ENCODE data around the gene BICD1. TPM values are rescaled to one million over a fixed set of nuclear protein-coding genes. Genes with fewer than 3 reads are reported as not detected.

BICD1 gene
- total RNA-seq, 1 donor from 2014 or later = 8.5 TPM

GRCh38 chr12:32322354-32322753 lies 215.7 kb downstream of the BICD1 start:
- no peaks in the 10 kb centered on the region for H3K9me3 ChIP-seq (replicated peaks)
- TF ChIP-seq, protein P1, sequence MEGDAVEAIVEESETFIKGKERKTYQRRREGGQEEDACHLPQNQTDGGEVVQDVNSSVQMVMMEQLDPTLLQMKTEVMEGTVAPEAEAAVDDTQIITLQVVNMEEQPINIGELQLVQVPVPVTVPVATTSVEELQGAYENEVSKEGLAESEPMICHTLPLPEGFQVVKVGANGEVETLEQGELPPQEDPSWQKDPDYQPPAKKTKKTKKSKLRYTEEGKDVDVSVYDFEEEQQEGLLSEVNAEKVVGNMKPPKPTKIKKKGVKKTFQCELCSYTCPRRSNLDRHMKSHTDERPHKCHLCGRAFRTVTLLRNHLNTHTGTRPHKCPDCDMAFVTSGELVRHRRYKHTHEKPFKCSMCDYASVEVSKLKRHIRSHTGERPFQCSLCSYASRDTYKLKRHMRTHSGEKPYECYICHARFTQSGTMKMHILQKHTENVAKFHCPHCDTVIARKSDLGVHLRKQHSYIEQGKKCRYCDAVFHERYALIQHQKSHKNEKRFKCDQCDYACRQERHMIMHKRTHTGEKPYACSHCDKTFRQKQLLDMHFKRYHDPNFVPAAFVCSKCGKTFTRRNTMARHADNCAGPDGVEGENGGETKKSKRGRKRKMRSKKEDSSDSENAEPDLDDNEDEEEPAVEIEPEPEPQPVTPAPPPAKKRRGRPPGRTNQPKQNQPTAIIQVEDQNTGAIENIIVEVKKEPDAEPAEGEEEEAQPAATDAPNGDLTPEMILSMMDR (IDR thresholded peaks at IDR 0.05; ENCODE audit: borderline replicate concordance) = no peak
- no peak overlapping the region for H3K4me3 ChIP-seq
- no peaks in the 10 kb centered on the region for H3K27me3 ChIP-seq (ENCODE audit: low read depth)
- H3K36me3 ChIP-seq = peaks cover under 1% of the 10 kb centered on the region
- DNase-seq = no peak
- intact Hi-C loops (cut with micrococcal nuclease) = no loop called here
- no peak overlapping the region for H3K27ac ChIP-seq (replicated peaks)
- H3K4me1 ChIP-seq = no peaks in the 10 kb centered on the region

DNA sequence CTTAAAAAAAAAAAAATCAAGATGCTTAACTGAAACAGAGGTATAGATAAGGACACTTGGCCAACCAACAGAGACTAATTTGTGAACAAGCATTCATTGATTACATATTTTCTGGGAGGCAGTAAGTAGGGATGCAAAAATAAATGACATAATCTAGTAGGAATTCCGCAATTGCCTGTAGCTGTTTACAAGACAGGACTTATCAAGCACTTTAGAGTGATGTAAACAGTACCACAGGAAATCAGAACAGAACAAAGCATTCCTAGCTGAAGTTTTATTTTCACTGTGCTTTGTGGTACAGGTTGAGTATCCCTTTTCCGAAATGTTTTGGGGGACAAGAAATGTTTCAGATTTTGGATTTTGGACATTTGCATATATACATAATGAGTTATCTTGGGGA lies 224.5 kb downstream of the BICD1 start:
- H3K9me3 ChIP-seq (replicated peaks) = no peaks in the 10 kb centered on the region
- H3K4me1 ChIP-seq = peaks cover 10% of the 10 kb centered on the region
- no peak overlapping the region for H3K27ac ChIP-seq (replicated peaks)
- H3K4me3 ChIP-seq = no peak overlapping the region
- H3K27me3 ChIP-seq (ENCODE audit: low read depth) = no peaks in the 10 kb centered on the region
- H3K36me3 ChIP-seq = peaks cover 13% of the 10 kb centered on the region
- intact Hi-C loops (cut with micrococcal nuclease) = no loop called here
- no peak for DNase-seq
- TF ChIP-seq, protein P1 (IDR thresholded peaks at IDR 0.05; ENCODE audit: borderline replicate concordance) = no peak

DNA sequence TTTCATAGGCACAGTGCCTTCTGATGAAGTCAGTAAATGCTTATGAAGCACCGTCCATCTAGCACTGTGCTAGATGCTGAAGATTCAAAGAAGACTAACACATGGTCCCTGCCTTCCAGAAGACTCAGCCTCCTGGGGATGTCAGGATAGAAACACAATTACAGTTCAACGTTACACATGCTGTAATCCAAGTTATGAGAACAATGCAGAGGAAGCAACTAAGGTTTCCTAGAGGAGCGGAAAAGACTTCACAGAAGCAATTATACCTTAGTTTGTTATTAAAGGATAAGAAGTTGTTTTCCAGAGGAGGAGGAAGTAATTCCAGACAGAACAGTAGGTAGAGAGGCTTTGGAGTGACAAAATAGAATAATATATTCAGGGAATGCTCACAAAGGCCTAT lies 225.8 kb downstream of the BICD1 start:
- Histone ChIP-seq H3K4me1 (peaks cover 10% of the 10 kb centered on the region), H3K27ac (replicated peaks) (no peak overlapping the region), H3K4me3 (no peak overlapping the region), H3K9me3 (replicated peaks) (no peaks in the 10 kb centered on the region), H3K27me3 (ENCODE audit: low read depth) (no peaks in the 10 kb centered on the region), H3K36me3 (peaks cover 12% of the 10 kb centered on the region)
- DNase-seq = no peak
- TF ChIP-seq, protein P1 (IDR thresholded peaks at IDR 0.05; ENCODE audit: borderline replicate concordance) = no peak
- intact Hi-C loops (cut with micrococcal nuclease) = no loop called here

GRCh38 chr12:32334371-32334777 lies 227.7 kb downstream of the BICD1 start:
- H3K9me3 ChIP-seq (replicated peaks) = no peaks in the 10 kb centered on the region
- TF ChIP-seq, protein P1 (IDR thresholded peaks at IDR 0.05; ENCODE audit: borderline replicate concordance) = no peak
- no peak overlapping the region for H3K4me3 ChIP-seq
- H3K27me3 ChIP-seq (ENCODE audit: low read depth) = no peaks in the 10 kb centered on the region
- no peak overlapping the region for H3K27ac ChIP-seq (replicated peaks)
- no peak for DNase-seq
- H3K36me3 ChIP-seq = no peaks in the 10 kb centered on the region
- intact Hi-C loops (cut with micrococcal nuclease) = no loop called here
- H3K4me1 ChIP-seq = peaks cover 10% of the 10 kb centered on the region

GRCh38 chr12:32336261-32336660 lies 229.6 kb downstream of the BICD1 start:
- Histone ChIP-seq H3K4me1 (peaks cover 10% of the 10 kb centered on the region), H3K36me3 (no peaks in the 10 kb centered on the region), H3K27me3 (ENCODE audit: low read depth) (no peaks in the 10 kb centered on the region), H3K4me3 (no peak overlapping the region), H3K9me3 (replicated peaks) (no peaks in the 10 kb centered on the region), H3K27ac (replicated peaks) (no peak overlapping the region)
- TF ChIP-seq, protein P1 (IDR thresholded peaks at IDR 0.05; ENCODE audit: borderline replicate concordance) = no peak
- intact Hi-C loops (cut with micrococcal nuclease) = no loop called here
- DNase-seq = no peak

DNA sequence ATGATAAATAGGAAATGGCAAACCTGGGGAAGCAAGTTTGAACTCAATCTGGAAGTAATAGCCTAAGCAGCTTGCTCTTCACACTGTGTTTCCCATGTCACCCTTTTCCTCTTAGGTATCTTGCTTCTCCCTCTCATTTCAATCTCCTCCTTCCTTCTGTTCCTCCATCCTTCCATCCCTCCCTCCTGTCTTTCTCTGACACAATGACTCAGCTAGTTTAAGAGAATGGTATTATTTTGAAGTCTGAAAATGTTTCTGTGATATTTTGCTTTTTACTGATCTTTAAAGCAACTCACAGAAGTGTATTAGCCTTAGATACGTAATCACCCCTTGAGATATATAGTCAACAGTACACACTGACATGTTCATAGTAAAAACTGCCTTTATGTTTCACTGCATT lies 236.8 kb downstream of the BICD1 start:
- Histone ChIP-seq H3K36me3 (no peaks in the 10 kb centered on the region), H3K4me3 (no peak overlapping the region), H3K27me3 (ENCODE audit: low read depth) (no peaks in the 10 kb centered on the region), H3K4me1 (no peaks in the 10 kb centered on the region), H3K9me3 (replicated peaks) (no peaks in the 10 kb centered on the region), H3K27ac (replicated peaks) (no peak overlapping the region)
- DNase-seq = no peak
- intact Hi-C loops (cut with micrococcal nuclease) = no loop called here
- TF ChIP-seq, protein P1 (IDR thresholded peaks at IDR 0.05; ENCODE audit: borderline replicate concordance) = no peak

Measured in left ventricle myocardium inferior (tissue), 1 donor.